ENCODE results near the gene EID2B.

Gene EID2B

GRCh38 chr19:39540333-39540673 is 7.7 kb upstream of the EID2B start (continued):
- TF ChIP-seq ZXDB (tag by site-specific recombination; IDR thresholded peaks at IDR 0.05) (0 out of 2 replicates have a peak, but pooled peaks have one; percentile 26), ZNF600 (tag by site-specific recombination; IDR thresholded peaks at IDR 0.05) (no peak; the same call in 1 of the 2 replicates), WT1 (tag by site-specific recombination; IDR thresholded peaks at IDR 0.05) (no peak), ZBTB17 (tag by site-specific recombination; IDR thresholded peaks at IDR 0.05) (peak; percentile 50; the same call in 1 of the 2 replicates), ZNF510 (tag by site-specific recombination; IDR thresholded peaks at IDR 0.05; ENCODE audit: insufficient replicate concordance) (no peak), ZNF658 (tag by site-specific recombination; IDR thresholded peaks at IDR 0.05) (no peak), PRDM10 (tag by site-specific recombination; IDR thresholded peaks at IDR 0.05) (peak; percentile 53; the same call in 1 of the 2 replicates)
- TF ChIP-seq, protein P1, sequence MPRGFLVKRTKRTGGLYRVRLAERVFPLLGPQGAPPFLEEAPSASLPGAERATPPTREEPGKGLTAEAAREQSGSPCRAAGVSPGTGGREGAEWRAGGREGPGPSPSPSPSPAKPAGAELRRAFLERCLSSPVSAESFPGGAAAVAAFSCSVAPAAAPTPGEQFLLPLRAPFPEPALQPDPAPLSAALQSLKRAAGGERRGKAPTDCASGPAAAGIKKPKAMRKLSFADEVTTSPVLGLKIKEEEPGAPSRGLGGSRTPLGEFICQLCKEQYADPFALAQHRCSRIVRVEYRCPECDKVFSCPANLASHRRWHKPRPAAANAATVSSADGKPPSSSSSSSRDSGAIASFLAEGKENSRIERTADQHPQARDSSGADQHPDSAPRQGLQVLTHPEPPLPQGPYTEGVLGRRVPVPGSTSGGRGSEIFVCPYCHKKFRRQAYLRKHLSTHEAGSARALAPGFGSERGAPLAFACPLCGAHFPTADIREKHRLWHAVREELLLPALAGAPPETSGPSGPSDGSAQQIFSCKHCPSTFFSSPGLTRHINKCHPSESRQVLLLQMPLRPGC (tag by site-specific recombination; IDR thresholded peaks at IDR 0.05) = no peak

- Histone ChIP-seq H3K27ac (ENCODE audit: extremely low read depth, low read depth, low read length) (peak within 1 kb of the TSS; percentile 97), H3K4me1 (ENCODE audit: control insufficient read depth, insufficient read depth, low read length) (peaks cover 16% of the 10 kb centered on the region), H3K36me3 (ENCODE audit: control insufficient read depth in 2 of 2, insufficient read depth in 1 of 2, low read length in 2 of 2) (peaks cover 2 to 27% of the 10 kb centered on the region in 2 experiments), H3K4me3 (ENCODE audit: low read depth, low read length) (peak within 1 kb of the TSS; percentile 83), H3K9me3 (ENCODE audit: control insufficient read depth, insufficient read depth, low read depth, low read length) (no peaks in the 10 kb centered on the region)
- ChIA-PET CTCF (interaction anchor here (0.6 to 4.2 kb wide), 25 partner anchors 11 to 512 kb away, joined by 3 to 30 read pairs (median 4); partner anchors contain the start of gene RPS16), POLR2A (interaction anchor here (0.6 to 2.3 kb wide), 8 partner anchors 10 to 148 kb away, joined by 3 to 30 read pairs (median 4); partner anchors contain the start of genes MED29, PAF1, RPS16 and TIMM50)
- TF ChIP-seq, protein P2, sequence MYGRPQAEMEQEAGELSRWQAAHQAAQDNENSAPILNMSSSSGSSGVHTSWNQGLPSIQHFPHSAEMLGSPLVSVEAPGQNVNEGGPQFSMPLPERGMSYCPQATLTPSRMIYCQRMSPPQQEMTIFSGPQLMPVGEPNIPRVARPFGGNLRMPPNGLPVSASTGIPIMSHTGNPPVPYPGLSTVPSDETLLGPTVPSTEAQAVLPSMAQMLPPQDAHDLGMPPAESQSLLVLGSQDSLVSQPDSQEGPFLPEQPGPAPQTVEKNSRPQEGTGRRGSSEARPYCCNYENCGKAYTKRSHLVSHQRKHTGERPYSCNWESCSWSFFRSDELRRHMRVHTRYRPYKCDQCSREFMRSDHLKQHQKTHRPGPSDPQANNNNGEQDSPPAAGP (tag by site-specific recombination; IDR thresholded peaks at IDR 0.05) = peak; percentile 69; the same call in 1 of the 2 replicates
- TF ChIP-seq ZNF629 (tag by site-specific recombination; IDR thresholded peaks at IDR 0.05) (peak; percentile 41; the same call in 1 of the 2 replicates), ZNF624 (tag by site-specific recombination; IDR thresholded peaks at IDR 0.05) (no peak), ZFHX2 (tag by site-specific recombination; conservative IDR thresholded peaks at IDR 0.05) (peak; percentile 95), ZNF146 (tag by site-specific recombination; IDR thresholded peaks at IDR 0.05) (no peak), ZBTB26 (tag by site-specific recombination; optimal IDR thresholded peaks at IDR 0.05) (peak; percentile 100), ZNF114 (tag by site-specific recombination; IDR thresholded peaks at IDR 0.05) (no peak), REST (tag by site-specific recombination; IDR thresholded peaks at IDR 0.05) (no peak), ZBTB8A (tag by site-specific recombination; IDR thresholded peaks at IDR 0.05) (peak; percentile 55; the same call in 1 of the 2 replicates), ZFP69B (tag by site-specific recombination; IDR thresholded peaks at IDR 0.05) (no peak), ZNF2 (tag by site-specific recombination; IDR thresholded peaks at IDR 0.05) (peak; percentile 86; the same call in 1 of the 2 replicates), ZNF501 (tag by site-specific recombination; IDR thresholded peaks at IDR 0.05) (peak; percentile 55; the same call in 1 of the 2 replicates), KLF9 (tag by site-specific recombination; IDR thresholded peaks at IDR 0.05; ENCODE audit: low read depth) (peak; percentile 28; the same call in 1 of the 2 replicates)
- TF ChIP-seq, protein P3, sequence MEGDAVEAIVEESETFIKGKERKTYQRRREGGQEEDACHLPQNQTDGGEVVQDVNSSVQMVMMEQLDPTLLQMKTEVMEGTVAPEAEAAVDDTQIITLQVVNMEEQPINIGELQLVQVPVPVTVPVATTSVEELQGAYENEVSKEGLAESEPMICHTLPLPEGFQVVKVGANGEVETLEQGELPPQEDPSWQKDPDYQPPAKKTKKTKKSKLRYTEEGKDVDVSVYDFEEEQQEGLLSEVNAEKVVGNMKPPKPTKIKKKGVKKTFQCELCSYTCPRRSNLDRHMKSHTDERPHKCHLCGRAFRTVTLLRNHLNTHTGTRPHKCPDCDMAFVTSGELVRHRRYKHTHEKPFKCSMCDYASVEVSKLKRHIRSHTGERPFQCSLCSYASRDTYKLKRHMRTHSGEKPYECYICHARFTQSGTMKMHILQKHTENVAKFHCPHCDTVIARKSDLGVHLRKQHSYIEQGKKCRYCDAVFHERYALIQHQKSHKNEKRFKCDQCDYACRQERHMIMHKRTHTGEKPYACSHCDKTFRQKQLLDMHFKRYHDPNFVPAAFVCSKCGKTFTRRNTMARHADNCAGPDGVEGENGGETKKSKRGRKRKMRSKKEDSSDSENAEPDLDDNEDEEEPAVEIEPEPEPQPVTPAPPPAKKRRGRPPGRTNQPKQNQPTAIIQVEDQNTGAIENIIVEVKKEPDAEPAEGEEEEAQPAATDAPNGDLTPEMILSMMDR (tag by site-specific recombination; IDR thresholded peaks at IDR 0.05) = peak; percentile 97
Observed at GRCh38 chr19:39539518-39540332, 7.1 kb upstream of the EID2B start, which contains the start of gene EID2. Gene EID2, minus strand, starts transcription at chr19:39540161. Its CDS starts 82 bp downstream, at chr19:39540079.
